Hepatic stellate cell (primary cell): ENCODE results near the gene FAM50A.

Experiments
- DNase-seq: peaks from one replicate; pipeline ENCODE4 v3.0.0; 2011; ENCODE audit warnings: low spot score

FAM50A gene

GRCh38 chrX:154440623-154441357 lies 3.2 kb upstream of the FAM50A start:
- DNase-seq, result no peak

DNA sequence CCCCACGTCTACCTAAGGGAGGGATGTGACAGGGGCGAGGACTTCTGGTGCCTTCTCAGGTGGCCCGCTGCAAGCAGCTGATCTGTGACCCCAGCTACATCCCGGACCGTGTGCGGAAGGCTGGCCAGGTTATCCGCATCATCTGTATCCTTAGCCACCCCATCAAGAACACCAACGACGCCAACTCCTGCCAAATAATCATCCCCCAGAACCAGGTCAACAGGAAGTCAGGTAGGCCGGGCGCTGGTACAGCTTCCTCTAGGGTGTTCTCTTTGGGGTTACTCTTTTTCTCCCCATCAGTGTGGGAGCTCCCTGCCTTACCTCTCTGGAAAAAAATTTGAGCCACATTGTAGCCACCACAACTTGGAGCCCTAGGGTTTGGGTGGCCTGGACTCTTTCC lies 2.4 kb upstream of the FAM50A start:
- no peak for DNase-seq

GRCh38 chrX:154441984-154442707 lies 1.8 kb upstream of the FAM50A start:
- no peak for DNase-seq

DNA sequence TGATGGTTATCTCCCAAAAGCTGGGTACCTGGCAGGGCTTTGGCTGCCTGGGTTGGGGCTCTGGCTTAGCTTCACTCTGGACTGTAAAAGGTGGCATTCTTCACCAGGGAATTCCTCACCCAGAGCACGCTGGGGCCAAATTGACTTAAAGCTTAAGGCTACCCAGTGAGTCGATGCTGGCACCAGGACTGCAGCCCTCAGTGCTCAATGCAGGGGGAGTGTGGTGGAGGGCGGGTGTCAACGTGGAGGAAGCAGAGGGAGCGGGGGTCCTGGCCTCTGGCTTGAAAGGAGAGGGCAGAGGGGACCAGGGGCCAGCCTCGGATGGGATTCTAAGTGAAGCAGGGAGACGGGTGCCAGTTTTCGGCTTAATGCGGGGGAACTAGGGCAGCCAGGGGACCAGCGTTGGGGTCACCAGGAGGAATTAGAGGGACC lies 446 bp upstream of the FAM50A start:
- peak; percentile 27 for DNase-seq

GRCh38 chrX:154444755-154445246 lies 860 bp downstream of the FAM50A start:
- no peak for DNase-seq

DNA sequence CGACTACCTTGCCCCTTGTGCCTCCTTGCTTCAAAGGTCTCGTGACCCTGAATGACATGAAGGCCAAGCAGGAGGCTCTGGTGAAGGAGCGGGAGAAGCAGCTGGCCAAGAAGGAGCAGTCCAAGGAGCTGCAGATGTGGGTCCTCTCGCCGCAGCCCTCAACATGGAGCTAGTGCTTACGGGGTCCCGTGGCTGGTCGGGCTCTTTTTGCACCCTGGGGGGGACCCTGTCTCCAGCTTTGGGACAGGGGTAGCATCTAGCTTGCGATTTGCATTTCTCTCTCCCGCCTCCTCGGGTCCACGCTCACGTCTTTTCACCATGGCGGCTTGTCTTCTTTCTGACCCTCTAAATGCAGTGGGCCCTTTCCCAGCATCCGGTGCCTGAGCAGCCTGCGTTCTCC lies 1.8 kb downstream of the FAM50A start:
- no peak for DNase-seq

DNA sequence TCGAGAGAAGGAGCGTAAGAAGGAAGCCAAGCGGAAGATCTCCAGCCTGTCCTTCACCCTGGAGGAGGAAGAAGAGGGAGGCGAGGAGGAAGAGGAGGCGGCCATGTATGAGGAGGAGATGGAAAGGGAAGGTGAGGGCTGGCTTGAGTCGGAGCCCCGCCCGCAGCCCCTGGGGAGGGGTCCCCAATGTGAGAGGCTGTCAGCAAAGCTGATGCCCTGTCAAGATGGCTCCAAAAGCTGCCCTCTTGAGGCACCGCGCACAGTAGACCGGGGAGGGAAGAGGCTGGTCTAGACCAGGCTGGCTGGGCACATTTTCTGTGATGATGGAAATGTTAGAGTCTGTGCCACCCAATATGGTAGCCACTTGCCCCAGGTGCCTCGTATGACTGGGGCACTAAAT lies 2.5 kb downstream of the FAM50A start:
- no peak for DNase-seq

GRCh38 chrX:154448484-154448883 lies 4.5 kb downstream of the FAM50A start:
- no peak for DNase-seq

DNA sequence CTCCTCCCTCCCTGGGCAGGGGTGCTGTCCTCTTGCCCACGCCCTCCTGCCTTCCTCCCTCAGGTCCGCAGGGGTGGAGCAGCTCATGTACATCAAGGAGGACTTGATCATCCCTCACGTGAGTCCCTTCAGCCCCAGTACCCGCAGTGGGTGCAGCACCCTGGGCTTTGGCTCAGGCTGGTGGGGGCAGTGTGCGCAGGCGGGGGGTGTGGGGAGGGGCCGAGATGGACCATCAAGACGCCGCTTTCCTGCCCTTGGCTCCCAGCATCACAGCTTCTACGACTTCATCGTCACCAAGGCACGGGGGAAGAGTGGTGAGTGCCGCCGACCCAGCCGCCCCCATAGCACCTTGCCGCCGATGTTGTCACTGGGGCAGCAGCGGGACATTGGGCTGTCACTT lies 5.7 kb downstream of the FAM50A start:
- DNase-seq, result no peak

DNA sequence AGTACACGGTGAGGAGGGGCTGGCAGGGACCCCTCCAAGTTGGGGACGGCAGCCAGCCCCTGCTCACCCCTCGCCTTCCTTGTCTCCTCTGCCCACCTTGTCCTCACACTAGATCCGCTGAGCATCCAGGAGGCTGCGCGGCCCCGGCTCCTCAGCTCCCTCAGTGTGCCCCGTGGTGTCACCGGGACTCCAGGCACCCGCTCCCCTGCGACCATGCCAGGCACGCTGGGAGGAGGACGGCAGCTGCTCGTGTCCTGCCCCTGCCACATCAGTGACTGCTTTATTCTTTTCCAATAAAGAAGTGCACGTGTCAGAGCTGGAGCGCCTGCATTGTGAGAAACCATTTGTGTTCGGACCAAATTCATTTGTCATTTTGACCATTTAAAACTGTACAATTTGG lies 6.4 kb downstream of the FAM50A start:
- DNase-seq, result no peak

- no peak for DNase-seq
Observed at GRCh38 chrX:154452823-154453222, 8.9 kb downstream of the FAM50A start.

GRCh38 chrX:154457491-154458115 lies 13.7 kb downstream of the FAM50A start:
- peak; percentile 50 for DNase-seq

DNA sequence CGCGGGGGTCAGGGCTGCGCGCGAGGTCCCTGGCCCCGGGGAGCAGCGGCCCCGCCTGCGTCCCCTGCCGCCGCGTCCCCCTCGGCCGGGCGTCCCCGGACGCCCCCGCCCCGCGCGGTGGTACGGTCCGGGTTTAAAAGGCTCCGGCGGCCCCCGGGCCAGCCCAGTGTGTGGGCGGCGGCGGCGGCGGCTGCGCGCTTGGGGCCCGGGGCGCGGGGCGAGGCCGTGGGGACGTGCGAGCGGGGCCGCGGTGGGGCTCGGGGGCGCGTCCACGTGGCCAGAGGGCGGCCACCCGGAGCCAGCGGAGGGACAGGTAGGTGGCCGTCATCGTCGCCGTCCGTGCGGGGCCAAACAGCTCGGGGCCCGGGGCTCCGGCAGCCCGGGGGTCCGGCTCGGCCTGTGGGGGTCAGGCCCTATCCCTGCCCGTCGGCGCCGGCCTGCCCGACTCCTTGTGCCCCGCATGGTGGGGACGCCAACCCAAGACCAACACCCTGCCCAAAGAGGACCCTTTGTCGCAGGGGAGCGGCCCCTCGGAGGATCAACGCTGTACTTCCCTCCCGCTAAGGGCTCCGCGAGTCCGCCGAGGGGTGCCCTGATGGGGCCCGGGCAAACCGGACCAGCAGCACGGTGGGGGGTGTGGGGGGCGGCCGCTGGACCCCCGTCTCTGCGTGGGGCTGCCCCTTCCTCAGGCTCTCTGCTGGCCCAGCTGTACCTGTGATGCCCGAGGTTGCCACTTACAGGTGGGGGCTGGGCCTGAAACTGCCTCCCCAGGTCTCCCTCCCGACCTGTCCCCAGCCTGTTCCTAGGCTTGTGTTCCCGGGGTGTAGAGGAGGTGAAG lies 14.4 kb downstream of the FAM50A start, which contains the start of gene PLXNA3:
Gene PLXNA3 (plus strand): TSS at position 166 of the 838 bp plus-strand sequence. CDS start 1,903 bp downstream, outside the sequence.
- DNase-seq, result peak; percentile 72

DNA sequence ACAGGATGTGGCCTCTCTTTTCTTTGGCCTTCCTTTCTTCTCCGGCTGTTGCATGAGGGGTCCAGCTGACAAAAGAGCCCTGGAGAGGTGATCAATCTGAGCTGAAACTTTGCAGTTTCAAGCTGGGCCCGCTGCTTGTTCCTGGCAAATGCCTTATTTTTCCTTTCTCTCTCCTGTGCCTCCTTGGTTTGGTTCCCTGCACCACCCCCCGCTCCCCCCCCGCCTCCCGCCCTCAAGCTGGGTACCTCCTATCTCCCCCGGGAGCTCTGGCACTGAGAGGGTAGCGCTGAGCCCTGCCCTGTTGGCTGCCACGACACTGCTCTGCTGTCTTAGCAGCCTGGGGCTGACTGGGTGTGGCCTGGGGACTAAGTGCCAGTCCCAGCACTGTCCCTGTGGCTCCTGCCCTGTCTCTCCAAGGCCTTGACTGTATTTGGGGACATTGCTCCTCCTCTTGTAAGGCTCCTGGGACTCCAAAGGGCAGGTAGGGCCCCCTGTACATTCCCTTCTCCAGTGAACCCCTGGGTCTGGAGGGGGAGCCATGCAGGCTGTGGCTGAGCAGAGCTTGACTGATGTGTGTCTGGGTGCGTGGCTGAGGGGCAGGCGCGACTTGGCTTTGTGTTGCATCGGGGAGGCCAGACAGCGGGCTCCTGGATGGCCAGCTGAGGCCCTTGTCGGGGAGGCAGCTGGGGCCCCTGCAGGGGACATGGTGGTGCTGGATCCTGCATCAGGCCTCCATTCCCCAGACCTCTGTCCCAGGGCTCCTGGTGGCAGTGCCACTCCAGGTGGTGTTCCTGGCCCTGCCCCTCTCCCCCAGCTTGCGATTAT lies 15.2 kb downstream of the FAM50A start:
- peak; percentile 48 for DNase-seq

- DNase-seq, result no peak
Observed at GRCh38 chrX:154459832-154460231, 15.9 kb downstream of the FAM50A start.

- no peak for DNase-seq
Observed at GRCh38 chrX:154460326-154460725, 16.4 kb downstream of the FAM50A start.

- no peak for DNase-seq
Observed at GRCh38 chrX:154462396-154462795, 18.5 kb downstream of the FAM50A start.

- DNase-seq, result no peak
Observed at GRCh38 chrX:154463611-154464220, 19.8 kb downstream of the FAM50A start.

DNA sequence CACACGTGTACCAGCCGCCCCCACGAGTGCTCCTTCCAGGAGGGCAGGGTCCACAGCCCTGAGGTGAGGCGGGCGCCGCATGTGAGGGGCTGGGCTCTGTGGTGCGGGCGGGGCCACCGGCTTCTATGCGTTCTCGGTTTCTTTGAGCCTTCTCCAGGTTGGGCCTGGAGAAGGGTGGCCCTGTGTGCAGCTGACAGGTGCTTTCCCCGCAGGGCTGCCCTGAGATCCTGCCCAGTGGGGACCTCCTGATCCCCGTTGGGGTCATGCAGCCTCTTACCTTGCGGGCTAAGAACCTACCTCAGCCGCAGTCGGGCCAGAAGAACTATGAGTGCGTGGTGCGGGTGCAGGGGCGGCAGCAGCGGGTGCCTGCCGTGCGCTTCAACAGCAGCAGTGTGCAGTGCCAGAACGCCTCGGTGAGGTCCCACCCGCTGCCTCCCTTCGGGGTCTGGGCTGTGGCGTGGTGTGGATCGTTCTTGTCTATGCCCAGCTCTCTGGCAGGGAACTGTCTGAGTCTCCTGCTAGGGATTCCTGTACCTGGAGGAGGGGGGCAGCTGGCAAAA lies 20.9 kb downstream of the FAM50A start:
- DNase-seq, result no peak

GRCh38 chrX:154465601-154466000 lies 21.7 kb downstream of the FAM50A start:
- DNase-seq, result no peak
